HG03135 (cell line): Measurements from ENCODE around the gene EVC.

ENCODE experiments used
- ATAC-seq: cut with Tn5 transposase; IDR thresholded peaks from one replicate; pipeline ENCODE4 v1.9.1; 2021; ENCODE audit warnings: mild to moderate bottlenecking, moderate library complexity; ENCODE audit not compliant: unreplicated experiment

EVC gene

GRCh38 chr4:5753766-5754528 lies 42.9 kb downstream of the EVC start:
- no peak for ATAC-seq

- ATAC-seq, result no peak
Measured at GRCh38 chr4:5754529-5754881, 43.5 kb downstream of the EVC start.

- no peak for ATAC-seq
Measured at GRCh38 chr4:5755161-5755560, 44.2 kb downstream of the EVC start.

GRCh38 chr4:5755679-5756078 lies 44.7 kb downstream of the EVC start:
- no peak for ATAC-seq

- no peak for ATAC-seq
Measured at GRCh38 chr4:5756271-5756670, 45.3 kb downstream of the EVC start.

GRCh38 chr4:5757091-5757490 lies 46.1 kb downstream of the EVC start:
- ATAC-seq, result no peak

- no peak for ATAC-seq
Measured at GRCh38 chr4:5757536-5757935, 46.5 kb downstream of the EVC start.

GRCh38 chr4:5757954-5758353 lies 47.0 kb downstream of the EVC start:
- no peak for ATAC-seq

GRCh38 chr4:5758741-5759140 lies 47.7 kb downstream of the EVC start:
- no peak for ATAC-seq

- no peak for ATAC-seq
Measured at GRCh38 chr4:5759236-5760075, 48.5 kb downstream of the EVC start.

- no peak for ATAC-seq
Measured at GRCh38 chr4:5760246-5760645, 49.2 kb downstream of the EVC start.

- no peak for ATAC-seq
Measured at GRCh38 chr4:5760936-5761480, 50.0 kb downstream of the EVC start.

GRCh38 chr4:5770051-5770450 lies 59.0 kb downstream of the EVC start:
- no peak for ATAC-seq

GRCh38 chr4:5772528-5773270 lies 61.7 kb downstream of the EVC start:
- ATAC-seq, result no peak

- no peak for ATAC-seq
Measured at GRCh38 chr4:5773271-5773555, 62.2 kb downstream of the EVC start.

- ATAC-seq, result no peak
Measured at GRCh38 chr4:5774416-5775036, 63.5 kb downstream of the EVC start.

GRCh38 chr4:5776510-5776909 lies 65.5 kb downstream of the EVC start:
- no peak for ATAC-seq

- ATAC-seq, result no peak
Measured at GRCh38 chr4:5780831-5781480, 70.0 kb downstream of the EVC start.

- ATAC-seq, result no peak
Measured at GRCh38 chr4:5781691-5782090, 70.7 kb downstream of the EVC start.

GRCh38 chr4:5782829-5783476 lies 72.0 kb downstream of the EVC start:
- ATAC-seq, result no peak
